Hepatocyte (in vitro differentiated cells): ENCODE measurements around the gene MIER2. TPM values are rescaled to one million over a fixed set of nuclear protein-coding genes. Genes with fewer than 3 reads are reported as not detected.

Source experiments
- DNase-seq: peaks from one replicate; pipeline ENCODE4 v3.0.0-alpha.2; 2016; ENCODE audit warnings: low spot score
- H2AFZ ChIP-seq: fragments of 200-600 bp; sonication (generic); 2 replicates; pipeline ENCODE4 v1.6.0; 2016; ENCODE audit warnings: antibody characterized with exemption, mild to moderate bottlenecking
- H3K27ac ChIP-seq: fragments of 200-600 bp; sonication (generic); 2 replicates; pipeline ENCODE4 v1.5.1; 2016; ENCODE audit warnings: mild to moderate bottlenecking
- H3K27me3 ChIP-seq: fragments of 200-600 bp; sonication (generic); 2 replicates; pipeline ENCODE4 v1.6.1; 2016
- H3K36me3 ChIP-seq: fragments of 200-600 bp; sonication (generic); replicated peaks from 2 replicates; pipeline ENCODE4 v1.5.1; 2016; ENCODE audit warnings: low read depth; ENCODE audit not compliant: insufficient read depth
- H3K4me1 ChIP-seq: fragments of 200-600 bp; sonication (generic); 2 replicates; pipeline ENCODE4 v1.5.1; 2016; ENCODE audit warnings: mild to moderate bottlenecking, moderate library complexity; ENCODE audit not compliant: insufficient read depth
- H3K4me2 ChIP-seq: fragments of 200-600 bp; sonication (generic); 2 replicates; pipeline ENCODE4 v1.6.0; 2016
- H3K4me3 ChIP-seq: fragments of 200-600 bp; sonication (generic); 2 replicates; pipeline ENCODE4 v1.5.1; 2016; ENCODE audit warnings: mild to moderate bottlenecking
- H3K79me2 ChIP-seq: fragments of 200-600 bp; sonication (generic); 2 replicates; pipeline ENCODE4 v1.6.0; 2017; ENCODE audit warnings: mild to moderate bottlenecking
- H3K9me2 ChIP-seq: fragments of 200-600 bp; sonication (generic); replicated peaks from 2 replicates; pipeline ENCODE4 v1.6.0; 2017; ENCODE audit warnings: mild to moderate bottlenecking; ENCODE audit not compliant: insufficient read depth
- H3K9me3 ChIP-seq: fragments of 200-600 bp; sonication (generic); 2 replicates; pipeline ENCODE4 v1.5.1; 2016; ENCODE audit warnings: low read depth, mild to moderate bottlenecking
- H4K20me1 ChIP-seq: fragments of 200-600 bp; sonication (generic); 2 replicates; pipeline ENCODE4 v1.6.0; 2016; ENCODE audit warnings: mild to moderate bottlenecking; ENCODE audit not compliant: insufficient read depth, poor library complexity, severe bottlenecking
- EZH2 ChIP-seq: fragments of 200-600 bp; sonication (generic); IDR thresholded peaks from 2 replicates; pipeline ENCODE4 v1.6.1; 2016; ENCODE audit warnings: antibody characterized with exemption, mild to moderate bottlenecking, borderline replicate concordance
- EZH2phosphoT487 ChIP-seq: fragments of 200-600 bp; sonication (generic); IDR thresholded peaks from one replicate; pipeline ENCODE4 v1.6.1; 2018; ENCODE audit warnings: antibody characterized with exemption, mild to moderate bottlenecking, low read depth, moderate library complexity; ENCODE audit not compliant: unreplicated experiment, severe bottlenecking
- WGBS: methylation state at CpG from one replicate; pipeline ENCODE4 v1.1.6; 2016; ENCODE audit warnings: low lambda C conversion rate; ENCODE audit errors: missing lambda C conversion rate; 5-methylcytosine and 5-hydroxymethylcytosine counted together
- polyA plus RNA-seq: library from polyadenylated mRNA; unstranded; fragments of >200 nt; fragmentation: Nextera tagmentation; extraction: Ambion mirVana; gene quantifications from 2 replicates; pipeline ENCODE4 v1.2.1, GENCODE V29; 2016
- total RNA-seq: library from RNA; depleted of rRNA; stranded (reverse); fragments of >200 nt; gene quantifications from 2 replicates; pipeline ENCODE4 v1.2.3, GENCODE V29; 2014
- TF ChIP-seq, protein P1 (sequence below): fragments of 200-600 bp; sonication (generic); IDR thresholded peaks from 2 replicates; pipeline ENCODE4 v1.5.1; 2016; ENCODE audit warnings: antibody characterized with exemption, mild to moderate bottlenecking; ENCODE audit not compliant: poor library complexity

The MIER2 gene
- total and polyA plus RNA-seq, 2 experiments from 2014 or later = 8.4 to 47.3 TPM

GRCh38 chr19:280541-281009, 64.0 kb downstream of the MIER2 start:
- Histone ChIP-seq H3K79me2 (no peaks in the 10 kb centered on the region), H3K4me2 (no peak overlapping the region), H4K20me1 (no peaks in the 10 kb centered on the region), H3K27ac (no peak overlapping the region), H3K4me1 (no peaks in the 10 kb centered on the region), H3K27me3 (no peaks in the 10 kb centered on the region), H3K9me2 (no peaks in the 10 kb centered on the region), H2AFZ (no peak overlapping the region), H3K36me3 (no peaks in the 10 kb centered on the region), H3K9me3 (no peaks in the 10 kb centered on the region), H3K4me3 (no peak overlapping the region)
- TF ChIP-seq EZH2 (no peak), EZH2phosphoT487 (no peak)
- TF ChIP-seq, protein P1, sequence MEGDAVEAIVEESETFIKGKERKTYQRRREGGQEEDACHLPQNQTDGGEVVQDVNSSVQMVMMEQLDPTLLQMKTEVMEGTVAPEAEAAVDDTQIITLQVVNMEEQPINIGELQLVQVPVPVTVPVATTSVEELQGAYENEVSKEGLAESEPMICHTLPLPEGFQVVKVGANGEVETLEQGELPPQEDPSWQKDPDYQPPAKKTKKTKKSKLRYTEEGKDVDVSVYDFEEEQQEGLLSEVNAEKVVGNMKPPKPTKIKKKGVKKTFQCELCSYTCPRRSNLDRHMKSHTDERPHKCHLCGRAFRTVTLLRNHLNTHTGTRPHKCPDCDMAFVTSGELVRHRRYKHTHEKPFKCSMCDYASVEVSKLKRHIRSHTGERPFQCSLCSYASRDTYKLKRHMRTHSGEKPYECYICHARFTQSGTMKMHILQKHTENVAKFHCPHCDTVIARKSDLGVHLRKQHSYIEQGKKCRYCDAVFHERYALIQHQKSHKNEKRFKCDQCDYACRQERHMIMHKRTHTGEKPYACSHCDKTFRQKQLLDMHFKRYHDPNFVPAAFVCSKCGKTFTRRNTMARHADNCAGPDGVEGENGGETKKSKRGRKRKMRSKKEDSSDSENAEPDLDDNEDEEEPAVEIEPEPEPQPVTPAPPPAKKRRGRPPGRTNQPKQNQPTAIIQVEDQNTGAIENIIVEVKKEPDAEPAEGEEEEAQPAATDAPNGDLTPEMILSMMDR = no peak
- DNase-seq = no peak
- WGBS = 44% methylated on average over 12 of the region's 12 CpGs

- DNase-seq = no peak
- Histone ChIP-seq H3K9me2 (no peaks in the 10 kb centered on the region), H3K27ac (no peak overlapping the region), H3K4me3 (no peak overlapping the region), H3K4me1 (no peaks in the 10 kb centered on the region), H3K79me2 (no peaks in the 10 kb centered on the region), H3K9me3 (no peaks in the 10 kb centered on the region), H3K27me3 (no peaks in the 10 kb centered on the region), H4K20me1 (no peaks in the 10 kb centered on the region), H3K4me2 (no peak overlapping the region), H3K36me3 (no peaks in the 10 kb centered on the region), H2AFZ (no peak overlapping the region)
- WGBS = 88% methylated on average over 10 of the region's 10 CpGs
- TF ChIP-seq, protein P1 = no peak
- TF ChIP-seq EZH2phosphoT487 = no peak
- TF ChIP-seq EZH2 = no peak
Observed at GRCh38 chr19:279656-280055, 64.9 kb downstream of the MIER2 start.

GRCh38 chr19:279231-279630, 65.4 kb downstream of the MIER2 start:
- WGBS = 89% methylated on average over 8 of the region's 8 CpGs
- TF ChIP-seq EZH2 = no peak
- no peak for TF ChIP-seq EZH2phosphoT487
- H3K36me3 ChIP-seq = no peaks in the 10 kb centered on the region

DNA sequence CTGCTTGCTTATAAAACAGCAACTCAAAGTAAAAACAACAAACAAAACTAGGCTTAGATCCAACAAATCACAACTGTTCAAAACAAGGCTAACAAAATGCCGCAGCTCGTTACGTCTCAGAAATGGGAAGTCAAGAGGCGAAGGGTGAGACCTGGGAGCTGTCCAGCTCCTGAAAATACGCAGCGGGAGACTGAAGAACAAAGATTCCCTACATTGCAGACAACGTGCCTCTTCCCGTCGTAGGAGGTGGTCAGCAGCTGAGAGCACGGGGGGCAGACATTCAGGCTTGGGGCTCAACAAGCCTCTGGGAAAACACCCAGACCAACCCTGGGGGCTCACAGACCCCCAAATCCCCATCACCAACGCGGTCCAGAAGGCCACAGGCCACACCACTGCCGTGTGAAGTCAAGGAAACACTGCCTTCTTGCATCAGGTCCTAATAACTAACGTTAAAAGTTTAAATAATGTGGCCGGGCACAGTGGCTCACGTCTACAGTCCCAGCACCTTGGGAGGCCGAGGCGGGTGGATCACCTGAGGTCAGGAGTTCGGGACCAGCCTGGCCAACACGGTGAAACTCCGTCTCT, 66.9 kb downstream of the MIER2 start:
- Histone ChIP-seq H3K9me2 (no peaks in the 10 kb centered on the region), H3K36me3 (no peaks in the 10 kb centered on the region), H3K4me1 (no peaks in the 10 kb centered on the region), H3K4me2 (no peak overlapping the region), H3K4me3 (no peak overlapping the region), H3K27me3 (no peaks in the 10 kb centered on the region), H3K27ac (no peak overlapping the region), H4K20me1 (no peaks in the 10 kb centered on the region), H3K79me2 (no peaks in the 10 kb centered on the region), H3K9me3 (no peaks in the 10 kb centered on the region), H2AFZ (no peak overlapping the region)
- WGBS = 47% methylated on average over 21 of the region's 21 CpGs
- peak; percentile 66 for DNase-seq
- TF ChIP-seq, protein P1 = no peak
- TF ChIP-seq EZH2 = no peak
- TF ChIP-seq EZH2phosphoT487 = no peak

More at GRCh38 chr19:279231-279630, 65.4 kb downstream of the MIER2 start:
- H2AFZ ChIP-seq = no peak overlapping the region
- H3K27me3 ChIP-seq = no peaks in the 10 kb centered on the region
- no peaks in the 10 kb centered on the region for H4K20me1 ChIP-seq
- no peaks in the 10 kb centered on the region for H3K4me1 ChIP-seq
- no peaks in the 10 kb centered on the region for H3K9me2 ChIP-seq
- H3K79me2 ChIP-seq = no peaks in the 10 kb centered on the region
- no peak for DNase-seq
- H3K9me3 ChIP-seq = no peaks in the 10 kb centered on the region
- H3K4me2 ChIP-seq = no peak overlapping the region
- no peak overlapping the region for H3K27ac ChIP-seq
- no peak overlapping the region for H3K4me3 ChIP-seq
